CD4-positive, alpha-beta T cell treated with Interleukin-17A for 1 hour (primary cell): ENCODE results near the gene CLK4.
"Not testable (repeated sequence)": the region's sequence is repeated elsewhere in the genome, so short reads cannot be mapped to it uniquely, and the experiment has no call there.

Experiments used
- DNase-seq: peaks from one replicate; pipeline ENCODE4 v3.0.0-alpha.2; 2020

CLK4 gene

DNA sequence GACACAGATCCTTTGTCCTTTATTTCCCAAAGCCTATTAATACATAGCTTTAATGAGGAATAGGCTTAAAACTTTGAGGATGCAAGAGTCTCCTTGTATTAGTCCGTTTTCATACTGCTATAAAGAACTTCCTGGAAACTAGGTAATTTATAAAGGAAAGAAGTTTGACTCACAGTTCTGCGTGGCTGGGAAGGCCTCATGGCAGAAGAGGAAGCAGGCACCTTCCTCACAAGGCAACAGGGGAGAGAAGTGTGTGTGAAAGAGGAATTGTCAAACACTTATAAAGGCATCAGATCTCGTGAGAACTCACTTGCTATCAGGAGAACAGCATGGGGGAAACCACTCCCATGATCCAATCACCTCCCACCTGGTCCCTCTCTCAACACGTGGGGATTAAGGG, 5.4 kb upstream of the CLK4 start:
- no peak for DNase-seq

DNA sequence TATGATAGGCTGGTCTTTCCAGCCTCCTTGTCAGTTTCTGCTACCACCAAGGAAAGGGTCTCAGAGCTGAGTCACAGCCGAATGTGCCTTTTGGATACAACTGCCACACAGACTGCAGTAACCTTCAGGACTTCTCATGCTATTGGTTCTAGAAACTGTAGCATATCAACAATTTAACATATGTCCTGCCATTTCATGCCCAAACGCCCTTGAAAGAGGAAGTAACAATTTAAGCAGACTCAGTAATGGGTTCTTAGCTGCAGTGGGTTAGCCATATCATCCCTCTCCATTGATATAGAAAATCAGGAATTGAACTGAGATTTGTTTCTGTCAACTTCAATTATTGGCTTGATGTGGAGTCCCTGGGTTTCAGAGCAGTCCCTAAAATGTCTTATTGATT, 4.1 kb upstream of the CLK4 start:
- no peak for DNase-seq

DNA sequence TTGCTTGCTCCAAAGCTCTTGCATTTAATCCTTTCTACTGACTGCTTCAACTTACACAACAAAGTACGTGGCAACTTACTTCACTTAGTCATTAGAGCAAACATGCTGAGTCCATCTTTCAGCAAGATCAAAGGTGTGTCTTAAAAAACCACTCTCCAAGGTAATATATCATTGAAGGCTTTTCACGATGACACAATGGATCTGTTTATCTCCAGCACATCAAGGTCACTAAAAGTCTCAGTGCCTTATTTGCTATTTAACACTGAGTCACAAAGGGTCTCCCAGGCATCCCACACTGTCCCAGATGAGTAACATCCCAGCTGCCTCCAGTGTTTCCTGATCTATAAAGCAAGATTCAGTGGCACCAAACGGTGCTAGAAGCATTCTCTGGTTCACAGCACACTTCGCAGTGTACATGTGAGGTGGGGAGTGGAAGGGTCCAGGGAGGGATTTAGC, 3.7 kb upstream of the CLK4 start:
- no peak for DNase-seq

DNA sequence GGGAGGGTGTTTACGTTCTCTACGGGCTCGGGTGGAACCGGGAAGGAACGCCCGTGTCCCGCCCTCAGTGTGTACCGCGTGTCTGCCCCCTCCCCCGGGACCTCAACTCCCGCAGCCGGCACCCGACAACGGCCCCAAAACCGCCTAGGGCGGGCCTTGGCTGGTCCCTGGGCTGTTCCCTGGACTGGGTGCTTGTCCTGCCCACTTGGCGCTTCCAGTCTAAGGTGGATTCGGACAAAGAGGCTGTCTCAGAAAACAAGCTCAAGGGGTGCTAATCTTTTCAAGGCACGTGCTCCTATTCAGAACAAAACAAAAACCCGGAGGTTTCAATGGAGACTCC, 379 bp upstream of the CLK4 start:
- DNase-seq, result no peak

DNA sequence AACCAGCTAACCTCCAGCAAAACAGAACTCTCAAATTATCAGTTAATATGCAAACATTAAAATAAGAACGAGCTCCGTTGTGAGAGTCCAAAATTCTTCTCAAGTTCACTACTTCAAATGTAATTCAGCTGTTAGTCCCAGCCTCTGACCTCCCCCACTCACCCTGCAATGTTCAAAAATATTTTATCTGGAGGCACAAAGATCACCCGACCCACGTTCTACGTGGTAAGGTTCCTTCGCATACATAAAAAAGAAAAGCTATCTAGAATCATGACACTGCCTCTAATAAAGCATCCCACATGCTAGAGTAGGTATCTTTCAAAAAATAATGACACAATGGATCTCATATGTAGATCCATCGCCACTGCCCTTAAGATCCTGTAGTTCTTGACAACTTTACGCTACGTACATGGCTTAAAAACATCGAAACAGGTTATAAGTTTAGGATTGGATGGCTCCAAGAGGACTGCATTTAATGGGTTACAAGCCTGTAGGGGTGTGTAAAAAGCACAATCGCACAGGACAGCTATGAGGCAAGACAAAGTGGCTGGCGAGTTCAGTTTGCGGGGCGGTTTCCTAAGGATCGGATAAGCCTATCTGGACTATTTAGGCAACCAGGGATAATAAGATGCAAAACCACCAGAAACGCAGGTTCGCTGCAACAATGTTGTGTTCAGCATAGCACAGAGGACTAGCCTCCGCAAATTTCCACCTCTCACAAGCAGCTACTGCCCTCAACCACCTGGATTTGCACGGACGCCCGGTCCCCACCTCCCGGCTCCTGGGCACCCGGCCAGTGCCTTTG, 969 bp downstream of the CLK4 start:
- no peak for DNase-seq

DNA sequence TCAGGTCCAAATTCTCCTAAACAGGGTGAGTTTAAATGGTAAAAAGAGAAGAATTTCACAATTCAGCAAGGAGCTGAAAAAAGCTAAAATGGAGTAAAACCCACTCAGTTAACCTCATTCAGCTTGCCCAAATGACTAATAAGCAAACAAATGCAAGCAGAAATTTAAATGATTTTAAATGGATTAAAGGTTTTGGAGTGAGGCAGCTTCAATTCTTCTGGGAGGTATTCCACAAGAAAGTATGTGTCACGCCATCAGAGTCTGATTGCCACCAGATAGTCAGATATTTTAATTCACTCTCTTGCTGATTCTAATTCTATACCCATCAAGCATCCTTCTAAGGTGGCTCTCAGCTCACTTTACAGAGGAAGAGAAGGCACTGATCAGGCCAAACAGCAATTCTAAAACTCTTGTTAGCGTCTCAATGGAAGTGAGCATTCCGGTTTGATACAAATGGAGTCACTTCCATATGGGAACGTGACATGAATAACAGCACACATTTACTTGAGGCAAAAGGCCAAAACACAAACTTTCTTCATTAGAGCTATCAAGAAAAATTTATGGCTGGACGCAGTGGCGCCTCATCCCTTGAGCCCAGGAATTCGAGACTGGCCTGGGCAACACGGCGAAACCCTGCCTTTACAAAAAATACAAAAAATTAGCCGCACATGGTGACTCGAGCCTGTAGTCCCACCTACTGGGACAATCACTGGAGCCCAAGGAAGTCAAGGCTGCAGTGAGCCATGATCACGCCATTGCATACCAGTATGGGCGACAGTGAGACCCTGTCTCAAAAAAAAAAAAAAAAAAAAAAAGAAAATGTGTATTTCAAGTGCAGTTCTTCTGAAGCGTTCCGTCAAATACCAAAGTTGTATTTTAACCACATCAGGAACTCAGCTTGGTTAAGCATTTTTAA, 2.0 kb downstream of the CLK4 start:
- DNase-seq, result no peak

DNA sequence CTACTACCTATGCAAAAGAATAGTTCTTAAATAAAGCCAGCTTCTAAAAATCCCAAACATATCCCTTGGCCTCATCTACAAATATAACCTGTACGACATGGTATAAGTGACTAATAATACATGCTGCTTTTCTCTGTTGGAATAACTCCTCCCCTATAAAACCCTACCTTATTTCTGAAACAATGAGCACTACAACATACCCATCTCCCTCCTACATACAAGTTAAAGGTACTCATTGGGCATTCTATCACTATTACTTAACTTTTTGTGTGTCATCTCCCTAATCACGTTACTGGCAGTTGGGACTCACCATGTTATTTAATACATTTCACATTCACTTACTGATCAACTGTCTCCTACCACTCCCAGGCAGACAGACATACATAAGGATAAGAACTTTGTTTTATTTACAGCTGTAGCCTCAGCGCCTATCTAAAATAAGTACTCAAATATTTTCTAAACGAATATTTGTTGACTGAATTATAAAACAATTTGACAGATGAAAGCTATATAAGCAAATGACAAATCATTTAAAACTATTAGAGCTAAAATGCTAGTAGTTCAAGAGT, 4.1 kb downstream of the CLK4 start:
- DNase-seq, result no peak

DNA sequence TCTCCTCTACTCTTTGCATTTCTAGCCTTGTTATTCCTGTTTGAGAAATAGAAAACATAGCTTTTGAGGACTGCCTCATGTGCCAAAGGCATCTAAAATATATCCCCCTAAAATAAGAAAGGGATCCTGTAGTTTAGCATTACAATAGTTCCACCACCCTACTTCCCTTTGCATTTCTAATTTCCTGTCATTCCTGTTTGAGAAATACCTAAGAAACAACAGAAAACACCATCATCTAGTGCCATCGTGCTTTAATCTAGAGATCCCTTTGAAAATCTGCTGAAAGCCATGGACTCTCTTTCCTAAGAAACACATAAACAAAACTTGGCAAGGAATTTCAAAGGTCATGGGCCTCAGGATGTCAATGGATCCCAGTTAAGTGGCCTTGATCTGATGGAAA, 7.5 kb downstream of the CLK4 start:
- DNase-seq, result no peak

DNA sequence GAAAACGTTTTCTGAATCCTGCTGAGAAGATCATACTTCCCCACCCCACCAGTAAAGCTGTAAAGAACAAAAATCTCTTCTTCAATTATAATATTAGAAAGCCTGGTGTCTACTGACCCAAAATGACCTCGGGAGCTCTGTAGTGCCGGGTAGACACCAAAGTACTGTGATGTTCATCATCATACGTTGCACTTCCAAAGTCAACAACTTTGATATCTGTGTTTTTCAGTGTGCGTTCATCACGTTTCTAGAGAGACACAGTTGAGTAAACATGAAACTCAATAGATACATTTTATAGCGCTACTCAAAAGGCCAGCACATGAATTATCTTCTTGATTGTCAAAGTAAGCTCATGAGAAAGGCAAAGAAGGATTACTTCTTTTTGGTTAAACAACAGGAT, 14.6 kb downstream of the CLK4 start:
- no peak for DNase-seq

DNA sequence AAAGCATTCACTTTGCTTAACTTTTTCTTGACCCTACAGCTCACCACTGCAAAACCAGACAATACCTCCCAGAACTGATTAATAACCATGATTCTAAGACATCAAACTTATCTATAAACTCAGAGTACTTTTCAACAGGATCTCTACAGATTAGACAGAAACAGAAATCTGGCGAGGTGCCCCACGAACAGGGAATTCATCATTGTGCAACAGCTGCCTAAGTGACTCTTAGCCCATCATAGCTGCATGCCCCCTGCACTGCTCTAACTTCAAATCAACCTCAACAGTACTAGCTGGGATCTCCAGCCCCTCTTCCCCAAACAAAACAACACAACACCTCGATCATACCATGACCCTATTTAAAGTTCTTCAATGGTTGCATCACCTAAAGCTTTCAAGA, 20.6 kb downstream of the CLK4 start:
- DNase-seq, result no peak

DNA sequence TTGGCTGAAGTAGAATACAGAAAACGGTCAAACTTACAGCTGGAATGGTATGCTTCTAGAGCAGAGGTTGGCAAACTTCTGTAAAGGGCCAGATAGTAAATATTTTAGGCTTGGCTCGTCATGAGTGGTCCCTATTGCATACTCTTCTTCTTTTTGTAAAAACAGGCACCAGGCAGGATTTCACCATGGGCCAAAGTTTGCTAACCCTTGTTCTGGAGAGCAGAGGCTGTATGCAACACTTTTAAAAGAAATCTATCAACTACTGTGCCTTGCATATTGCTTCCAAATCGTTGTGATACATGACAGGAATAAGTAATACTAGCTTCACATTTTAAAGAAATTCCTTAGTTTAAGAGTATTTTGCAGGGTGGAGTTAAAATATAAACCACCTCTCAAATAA, 21.1 kb downstream of the CLK4 start:
- DNase-seq, result no peak

DNA sequence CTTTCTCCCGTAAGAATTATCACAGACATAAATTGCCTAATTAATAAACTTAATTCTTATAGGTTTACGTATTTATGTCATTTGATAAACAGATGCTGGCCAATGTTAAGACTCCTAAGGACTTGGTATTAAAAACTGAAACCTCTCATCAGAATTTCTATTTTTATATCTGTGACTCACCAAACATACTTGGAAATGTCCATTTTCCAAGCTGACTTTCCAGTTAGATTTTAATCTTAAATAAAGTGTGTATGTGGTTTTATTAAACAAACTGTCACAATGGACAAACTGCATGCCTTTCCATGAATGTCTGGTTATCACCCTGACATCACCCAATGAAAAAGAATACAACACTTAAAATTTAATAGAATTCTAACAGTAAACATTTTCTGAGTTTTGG, 24.1 kb downstream of the CLK4 start:
- no peak for DNase-seq

DNA sequence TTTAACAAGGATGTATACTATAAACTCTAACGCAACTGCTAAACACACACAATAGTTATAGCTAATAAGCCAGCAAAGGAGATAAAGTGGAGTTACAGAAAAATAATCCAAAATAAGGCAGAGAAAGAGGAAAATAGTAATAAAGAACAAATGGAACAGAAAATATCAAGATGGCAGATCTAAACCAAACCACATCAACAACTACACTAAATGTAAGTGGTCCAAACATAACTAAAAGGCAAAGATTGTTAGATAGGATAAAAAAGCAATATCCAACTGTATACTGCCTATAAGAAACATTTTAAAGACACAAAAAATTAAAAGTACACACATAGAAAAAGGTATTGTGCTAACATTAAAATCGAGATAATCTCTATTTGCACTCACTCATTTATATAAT, 31.1 kb downstream of the CLK4 start:
- DNase-seq, result no peak

DNA sequence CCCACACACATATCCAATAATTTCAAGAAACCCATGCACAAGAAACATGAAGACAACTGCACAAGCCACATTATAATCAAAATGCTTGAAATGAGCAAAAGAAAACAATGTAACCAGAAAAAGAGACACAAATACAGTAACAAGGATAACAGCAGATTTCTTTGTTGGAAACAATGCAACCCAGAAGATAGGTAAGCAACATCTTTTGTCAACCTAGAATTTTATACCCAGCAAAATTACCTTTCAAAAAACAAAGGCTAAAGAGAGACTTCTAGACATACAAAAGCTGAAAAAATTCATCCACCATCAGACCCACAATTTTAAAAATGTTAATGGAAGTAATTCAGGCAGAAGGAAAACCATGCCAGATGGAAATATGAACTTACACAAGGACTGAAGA, 31.7 kb downstream of the CLK4 start:
- no peak for DNase-seq

DNA sequence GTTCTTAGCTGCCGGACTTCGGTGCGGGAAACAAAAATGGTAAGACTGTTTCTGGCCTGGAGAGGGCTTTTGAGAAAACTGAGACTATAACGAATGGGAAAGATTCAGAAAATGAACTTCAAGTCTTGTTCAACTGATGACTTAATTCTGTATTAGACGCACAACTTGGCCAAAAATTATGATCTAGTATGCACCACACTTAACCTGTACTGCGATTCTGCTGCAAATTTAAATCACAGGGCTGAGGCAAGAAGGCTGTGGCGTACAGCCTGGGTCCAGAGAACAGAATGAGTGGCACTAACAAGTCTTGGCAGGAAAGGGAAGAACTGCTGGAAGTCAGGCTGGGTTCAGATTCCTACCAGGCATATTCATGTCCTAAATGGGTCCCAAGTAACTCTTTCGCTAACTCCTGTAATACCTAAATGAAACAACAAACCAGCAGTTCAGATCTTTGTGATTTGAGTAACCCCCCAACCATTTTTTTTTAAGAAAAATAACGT, 35.9 kb downstream of the CLK4 start:
- DNase-seq, result no peak

DNA sequence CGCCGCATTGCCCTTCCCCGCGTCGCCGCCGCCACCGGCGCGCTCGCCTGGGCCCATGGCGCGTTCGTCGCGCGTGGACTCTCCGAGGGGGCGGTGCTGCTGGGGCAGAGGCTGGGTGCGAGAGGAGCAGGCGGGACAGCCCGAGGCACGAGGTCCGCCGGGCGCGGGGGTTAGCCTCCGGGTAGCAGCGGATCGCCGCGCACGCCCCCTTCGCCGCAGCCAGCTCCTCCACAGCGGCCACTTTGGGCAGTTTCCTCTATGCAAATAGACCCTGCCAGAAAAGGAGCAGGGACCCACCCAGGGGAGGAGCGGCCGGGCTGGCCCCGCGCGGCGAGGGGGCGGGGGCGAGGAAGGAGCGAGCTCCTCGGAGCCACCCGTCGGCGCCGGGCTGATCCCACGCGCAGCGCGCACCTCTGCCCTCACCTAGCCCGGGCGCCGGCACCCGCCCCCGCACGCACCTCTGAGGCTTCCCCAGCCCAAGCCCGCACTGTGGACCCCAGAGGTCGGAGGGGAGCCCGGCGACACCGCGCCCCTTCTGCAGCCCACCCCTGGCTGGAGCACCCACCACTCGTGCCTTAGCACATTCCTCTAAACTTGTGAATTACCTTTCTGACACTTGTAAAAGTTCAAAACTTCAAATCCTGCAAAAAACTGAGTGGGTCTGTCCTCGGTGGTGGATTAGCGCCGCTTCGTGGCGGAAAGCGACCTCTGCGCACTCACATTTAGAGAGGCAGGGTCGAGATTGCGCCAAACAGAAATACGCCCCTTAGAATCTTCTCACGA, 36.5 kb downstream of the CLK4 start, which contains the start of gene COL23A1:
TSS of gene COL23A1 (minus strand) at position 253 of the 783 bp plus-strand sequence.
- DNase-seq, result peak; percentile 35

DNA sequence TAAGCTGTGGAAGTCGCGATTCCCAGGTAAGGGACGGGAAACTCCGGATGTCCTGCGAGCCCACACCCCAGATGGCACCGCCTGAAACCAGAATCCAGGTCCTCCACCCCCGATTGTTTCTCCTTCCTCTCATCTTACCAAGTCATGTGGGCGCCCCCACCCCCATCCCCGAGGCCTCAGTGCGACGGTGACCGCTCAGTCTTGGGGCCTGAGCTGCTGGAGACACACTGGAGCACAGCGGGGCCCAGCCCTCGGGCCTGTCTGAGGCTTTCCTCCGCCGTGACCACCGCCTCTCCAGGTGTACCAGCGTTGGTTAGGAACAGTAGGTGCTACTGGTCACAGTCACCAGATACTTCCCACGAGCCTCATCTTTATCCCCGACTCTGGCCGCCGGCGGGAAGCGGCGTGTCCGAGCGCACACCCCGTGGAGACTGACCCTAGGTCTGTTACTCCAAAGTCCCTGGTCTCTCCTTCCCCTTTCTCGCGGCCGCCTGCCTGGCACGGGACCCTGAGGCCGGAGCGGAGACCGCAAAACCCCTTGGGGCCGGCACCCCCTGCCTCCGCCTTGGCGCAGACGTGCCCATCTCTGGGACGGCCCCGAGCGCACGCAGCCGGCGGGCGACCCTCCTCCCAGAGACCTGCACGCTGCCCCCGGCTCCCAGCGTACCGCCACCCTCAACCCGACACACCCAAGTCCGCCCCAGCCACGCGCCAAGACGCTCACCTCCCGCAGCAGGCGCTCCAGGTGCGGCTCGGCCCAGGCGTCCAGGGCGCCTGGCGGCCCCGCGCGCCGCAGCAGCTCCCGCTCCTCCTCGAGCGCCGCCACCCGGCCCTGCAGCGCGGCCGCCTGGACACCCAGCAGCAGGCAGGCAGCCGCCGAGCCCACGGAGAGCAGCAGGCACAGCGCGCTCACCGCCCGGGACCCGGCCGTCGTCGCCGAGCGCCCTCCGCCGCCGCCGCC, 37.4 kb downstream of the CLK4 start:
- no peak for DNase-seq

DNA sequence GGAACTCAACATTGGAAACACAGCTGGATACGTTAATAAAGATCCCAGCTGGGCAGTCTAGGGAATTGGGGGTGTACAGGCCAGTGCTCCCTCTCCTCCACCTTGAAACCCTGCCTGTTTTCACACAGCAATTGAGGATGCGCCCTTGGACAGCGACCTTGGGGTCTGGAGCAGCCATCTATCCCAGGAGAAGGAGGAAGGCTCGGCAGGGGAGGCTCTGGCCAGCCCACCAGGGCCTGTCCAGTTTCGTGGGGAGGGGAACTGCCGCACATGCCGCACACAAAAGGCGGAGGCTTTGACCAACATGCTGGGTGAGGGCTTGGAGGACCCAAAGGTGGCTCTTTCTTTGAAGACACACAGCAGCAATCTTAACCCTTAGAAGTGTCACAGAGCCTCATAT, 38.1 kb downstream of the CLK4 start:
- no peak for DNase-seq

DNA sequence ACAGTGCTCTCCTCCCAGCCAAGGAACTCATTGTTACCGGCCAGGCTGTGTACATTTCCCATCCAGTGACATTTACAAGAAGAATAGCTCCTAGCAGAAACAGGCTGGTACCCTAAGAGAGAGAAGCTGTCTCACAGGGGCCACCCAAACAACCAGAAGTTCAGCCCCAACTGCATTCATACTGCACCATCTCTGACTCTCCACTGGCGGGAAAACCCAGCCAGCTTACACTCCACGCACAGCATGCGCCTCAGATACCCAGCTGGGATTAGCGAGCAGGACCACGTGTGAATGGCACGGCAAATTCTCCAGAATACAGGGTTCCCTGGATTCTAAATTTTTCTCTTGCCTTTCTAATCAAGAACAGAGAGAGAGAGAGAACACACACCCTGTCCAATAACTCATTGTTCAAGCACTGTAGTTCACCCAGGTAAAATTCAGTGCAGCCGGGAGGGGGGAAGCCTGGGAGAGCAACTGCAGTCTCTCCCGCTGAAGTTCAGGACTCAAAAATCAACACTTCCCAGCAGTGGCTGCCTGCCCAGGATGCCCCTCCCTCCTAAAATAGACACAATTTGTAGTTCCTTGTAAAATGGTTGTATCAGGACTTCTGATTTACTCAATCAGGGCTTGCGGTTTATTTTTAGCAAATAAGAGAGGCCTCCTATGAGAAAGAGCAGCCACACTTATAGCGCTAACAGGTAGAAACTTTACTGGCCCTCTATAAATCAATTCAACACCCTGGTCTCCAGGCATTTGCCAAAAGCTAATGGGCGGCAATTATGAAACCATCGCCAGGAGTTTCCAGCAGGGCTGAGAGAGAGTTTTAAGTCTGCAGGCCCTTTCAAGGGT, 38.9 kb downstream of the CLK4 start:
- no peak for DNase-seq

DNA sequence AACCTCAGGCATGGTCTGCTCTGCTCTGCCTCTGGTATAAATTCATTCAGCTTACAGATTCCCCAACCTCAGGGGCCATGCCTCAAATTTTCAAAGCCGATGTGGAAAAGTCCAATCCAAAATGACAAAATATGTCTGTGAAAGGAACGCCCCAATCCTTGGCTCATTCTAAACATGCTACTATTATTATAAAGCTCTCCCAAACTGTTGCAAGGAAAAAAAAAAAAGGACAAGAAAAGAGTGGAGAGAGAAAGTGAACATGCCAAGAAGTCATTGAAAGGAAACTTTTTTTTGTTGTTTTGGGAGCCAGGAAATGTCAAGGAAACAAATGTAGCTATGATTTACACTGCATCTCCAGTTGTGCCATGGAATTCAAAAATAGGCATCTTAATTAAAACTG, 40.5 kb downstream of the CLK4 start:
- DNase-seq, result no peak

DNA sequence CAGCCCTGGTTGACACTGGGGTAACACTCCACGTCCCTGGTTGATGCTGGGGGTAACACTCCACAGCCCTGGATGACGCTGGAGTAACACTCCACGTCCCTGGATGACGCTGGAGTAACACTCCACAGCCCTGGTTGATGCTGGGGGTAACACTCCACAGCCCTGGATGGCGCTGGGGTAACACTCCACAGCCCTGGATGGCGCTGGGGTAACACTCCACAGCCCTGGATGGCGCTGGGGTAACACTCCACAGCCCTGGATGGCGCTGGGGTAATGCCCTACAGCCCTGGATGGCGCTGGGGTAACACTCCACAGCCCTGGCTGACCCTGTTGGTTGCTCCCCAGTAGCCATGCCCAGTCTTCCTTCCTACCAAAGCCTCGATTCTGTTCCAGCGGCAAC, 41.4 kb downstream of the CLK4 start:
- DNase-seq, result not testable (repeated sequence)
